Middle frontal gyrus (tissue), 1 donor: ENCODE data around the gene ANXA6.
"Not testable (repeated sequence)": the region's sequence is repeated elsewhere in the genome, so short reads cannot be mapped to it uniquely, and the experiment has no call there.

Experiments
- DNase-seq: peaks from one replicate; pipeline ENCODE4 v3.0.0-alpha.2; 2015; ENCODE audit warnings: low spot score; ENCODE audit errors: extremely low spot score

The ANXA6 gene

DNA sequence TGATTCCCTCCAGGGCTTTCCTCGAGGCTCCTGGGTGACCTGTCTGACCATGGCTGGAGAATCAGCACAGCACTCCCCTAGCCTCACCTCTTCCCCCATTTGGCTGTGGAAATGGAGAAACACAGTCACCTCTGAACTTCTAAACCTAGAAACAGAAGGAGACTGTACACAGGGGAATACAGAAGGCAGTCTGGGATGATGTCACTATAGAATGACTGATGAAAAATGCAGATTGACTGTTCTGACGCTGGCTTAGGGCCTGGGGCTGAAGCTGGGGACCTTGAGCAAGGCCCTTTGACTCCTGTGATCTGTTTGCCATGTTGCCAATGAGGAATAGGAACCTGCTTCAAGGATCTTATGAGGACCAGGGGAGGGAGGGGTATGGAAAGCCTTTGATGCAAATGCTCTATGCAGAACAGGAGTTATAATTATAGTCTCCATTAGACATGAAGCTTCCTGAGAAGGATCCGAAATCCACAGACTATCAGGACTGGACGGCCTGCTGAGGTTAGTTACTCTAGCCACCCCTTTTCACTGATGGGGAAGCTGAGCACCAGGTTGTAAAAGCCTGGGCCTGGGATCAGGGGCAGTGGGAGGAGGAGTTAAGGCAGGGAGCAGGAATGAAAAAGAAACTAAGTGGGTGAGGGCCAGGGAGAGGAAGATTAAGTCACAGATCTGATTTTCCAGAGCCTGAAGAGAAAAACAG is 24.4 kb upstream of the ANXA6 start:
- DNase-seq = no peak

DNA sequence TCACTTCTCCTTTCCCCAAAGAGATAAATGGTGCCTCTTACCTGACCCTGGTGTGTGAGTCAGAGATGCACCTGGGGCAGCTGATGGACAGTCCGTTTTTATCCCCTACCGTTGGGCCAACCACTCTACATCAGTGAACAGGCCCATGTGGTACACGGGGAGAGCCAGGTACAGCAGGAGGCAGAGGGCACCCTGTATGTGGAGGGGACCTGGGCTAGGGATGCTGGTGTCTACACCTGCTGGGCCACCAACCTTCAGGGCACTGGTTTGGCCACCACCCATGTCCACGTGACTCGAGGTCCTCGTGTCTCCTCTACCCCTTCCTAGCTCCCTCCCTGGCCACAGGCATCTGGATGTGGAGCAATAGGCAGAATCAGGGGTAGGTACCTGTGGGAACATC is 22.7 kb upstream of the ANXA6 start:
- no peak for DNase-seq

DNA sequence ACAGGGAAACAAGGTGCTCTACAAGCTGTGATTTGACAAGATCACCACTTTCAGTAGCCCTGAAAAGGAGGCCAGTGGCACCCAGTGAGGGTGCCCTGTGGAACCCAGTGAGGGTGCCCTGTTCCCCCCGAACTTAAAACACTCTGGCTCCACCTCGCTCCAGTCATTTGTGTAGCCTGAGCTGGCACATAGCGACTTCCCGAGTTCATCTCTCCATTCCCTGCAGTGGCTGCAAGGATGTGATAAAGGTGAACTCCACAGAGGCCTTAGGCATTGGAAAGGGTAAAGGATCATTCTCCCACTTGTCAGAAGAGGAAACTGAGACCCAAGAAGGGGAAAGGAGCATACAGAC is 21.9 kb upstream of the ANXA6 start:
- DNase-seq = no peak

DNA sequence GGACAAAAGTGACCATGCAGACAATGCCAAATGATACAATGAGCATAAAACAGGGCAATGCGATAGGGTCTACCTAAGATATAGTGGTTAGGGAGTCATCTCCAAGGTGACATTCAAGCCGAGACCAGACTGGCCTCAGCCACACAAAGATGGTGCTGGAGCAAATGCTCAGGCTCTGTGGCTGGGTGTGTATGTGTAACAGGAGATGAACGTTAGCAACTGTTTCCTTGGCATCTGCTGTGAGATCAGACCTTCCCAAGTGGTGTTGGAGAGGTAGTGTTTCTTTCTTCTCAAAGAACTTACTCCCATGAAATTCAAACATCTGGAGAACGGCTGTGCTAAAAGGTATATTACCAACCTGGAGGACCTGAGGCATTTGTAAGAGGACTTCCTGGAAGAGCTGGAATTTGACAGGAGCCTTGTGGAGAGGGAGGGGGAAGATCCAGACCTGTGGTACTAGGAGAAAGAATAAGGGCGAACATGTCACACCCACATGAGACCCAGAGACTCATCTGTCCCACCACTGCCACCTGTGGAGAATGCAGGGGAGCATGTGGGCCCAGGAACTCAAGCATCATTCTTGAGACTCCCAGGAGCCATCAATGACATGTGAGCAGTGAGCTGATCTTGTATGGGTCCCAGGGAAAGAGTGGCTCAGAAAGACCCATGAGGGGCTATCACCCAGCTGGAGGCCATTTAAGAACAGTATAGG is 21.4 kb upstream of the ANXA6 start:
- DNase-seq = no peak

DNA sequence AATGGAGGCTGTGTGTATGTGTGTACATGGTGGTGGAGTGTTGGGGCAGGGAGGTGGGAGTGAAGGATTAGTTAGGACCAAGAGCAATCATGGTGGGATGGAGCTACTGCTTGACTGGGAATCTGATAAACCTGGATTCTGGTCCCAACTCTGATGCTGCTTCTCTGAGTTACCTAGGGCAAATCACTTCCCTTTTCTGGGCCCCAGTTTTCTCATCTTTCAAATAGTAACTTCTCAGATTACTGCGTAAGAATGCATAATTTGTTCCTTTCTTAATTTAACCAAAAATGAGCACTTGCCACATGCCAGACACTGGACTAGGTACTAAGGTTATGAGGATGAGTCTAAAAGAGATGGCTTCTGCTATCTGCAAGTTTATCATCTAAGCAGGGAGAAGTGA is 20.8 kb upstream of the ANXA6 start:
- no peak for DNase-seq

DNA sequence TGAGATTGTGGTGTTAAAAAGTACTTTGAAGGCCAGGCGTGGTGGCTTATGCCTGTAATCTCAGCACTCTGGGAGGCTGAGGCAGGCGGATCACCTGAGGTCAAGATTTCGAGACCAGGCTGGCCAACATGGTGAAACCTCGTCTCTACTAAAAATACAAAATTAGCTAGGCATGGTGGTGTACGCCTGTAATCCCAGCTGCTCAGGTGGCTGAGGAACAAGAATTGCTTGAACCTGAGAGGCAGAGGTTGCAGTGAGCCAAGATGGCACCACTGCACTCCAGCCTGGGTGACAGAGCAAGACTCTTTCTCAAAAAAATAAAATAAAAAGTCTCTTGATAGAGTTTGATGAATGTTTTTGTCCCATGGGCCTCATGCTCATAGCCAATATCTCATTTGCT is 18.7 kb upstream of the ANXA6 start:
- DNase-seq = not testable (repeated sequence)

DNA sequence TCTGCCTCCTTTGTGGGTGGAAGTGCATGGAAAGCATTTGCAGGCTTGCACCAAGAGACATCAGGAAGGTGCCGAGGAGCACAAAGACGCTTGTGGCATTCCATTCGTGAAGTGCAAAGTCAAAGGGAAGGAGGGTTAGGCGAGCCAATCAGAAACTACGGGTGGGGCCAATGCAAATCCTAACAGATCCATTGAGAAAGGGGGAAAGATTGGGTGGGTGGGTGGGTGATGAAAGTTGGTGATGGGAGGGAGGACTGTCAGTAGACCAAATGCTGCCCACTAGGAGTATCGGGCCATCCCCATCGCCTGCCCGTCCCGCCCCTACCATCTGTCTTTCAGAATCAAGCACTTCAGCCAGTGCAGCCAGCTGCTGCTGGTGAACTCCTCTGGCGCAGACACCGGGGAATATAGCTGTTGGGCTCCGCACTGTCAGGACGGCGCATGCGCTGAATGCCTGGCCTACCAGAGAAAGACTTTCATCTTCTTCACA is 17.1 kb upstream of the ANXA6 start:
- DNase-seq = no peak

DNA sequence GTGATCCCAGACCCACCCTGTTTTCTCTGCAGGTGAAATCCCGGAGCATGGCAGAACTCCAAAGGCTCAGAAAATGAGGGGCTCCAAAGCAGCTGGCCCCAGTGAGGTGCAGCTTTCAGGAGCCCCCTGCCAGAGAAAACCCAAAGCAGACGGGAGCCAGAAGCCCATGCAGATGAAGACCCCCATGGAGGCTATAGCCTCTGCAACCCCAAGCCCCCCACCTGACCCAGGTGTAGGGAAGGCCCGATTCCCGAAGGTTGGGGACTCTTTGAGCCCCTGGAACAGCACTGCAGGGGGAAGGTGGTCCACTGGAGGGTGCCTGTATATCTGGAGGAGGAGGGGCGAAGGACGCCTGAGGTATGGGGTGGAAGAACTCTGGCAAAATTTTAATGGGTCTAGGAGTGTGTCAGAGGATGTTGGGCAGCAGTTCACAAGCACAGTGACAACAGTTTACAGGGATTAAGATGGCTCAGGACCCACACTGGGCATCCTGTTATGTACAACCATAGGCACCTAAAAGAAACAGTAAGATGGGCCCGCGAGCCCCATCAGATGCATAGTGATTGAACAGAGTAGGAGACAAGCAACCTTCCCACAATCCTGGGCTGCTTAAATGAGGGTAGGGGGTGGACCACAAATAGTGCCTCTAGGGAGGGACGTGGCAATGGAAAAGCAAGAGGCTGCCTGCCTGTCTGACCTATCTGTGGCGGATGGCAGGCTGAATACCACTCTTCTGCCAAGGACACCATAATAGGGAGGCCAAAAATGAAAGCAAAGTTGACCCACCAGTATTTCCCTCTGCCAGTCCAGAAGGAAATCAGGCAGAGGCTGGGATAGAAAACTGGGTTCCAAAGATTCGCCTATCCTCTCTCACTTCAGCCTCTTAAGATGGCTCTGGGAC is 16.4 kb upstream of the ANXA6 start:
- DNase-seq = no peak

DNA sequence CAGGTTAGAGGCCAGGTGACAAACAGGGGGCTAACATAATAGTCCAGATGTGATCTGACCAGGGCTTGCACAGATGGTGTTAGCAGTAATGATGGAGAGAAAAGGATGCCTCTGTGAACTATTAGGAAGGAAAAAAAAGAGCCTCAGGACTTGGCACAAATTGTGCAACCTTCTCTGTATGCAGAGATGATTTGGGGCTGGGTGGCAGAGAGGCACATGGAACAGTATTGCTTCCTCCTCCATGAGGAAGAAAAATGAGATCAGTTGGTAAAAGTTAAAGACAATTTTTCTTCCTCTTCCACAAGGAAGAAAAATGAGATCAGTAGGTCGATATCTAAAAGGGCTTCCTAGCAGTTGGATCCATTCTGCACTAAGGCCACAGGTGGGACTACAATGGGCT is 13.9 kb upstream of the ANXA6 start:
- DNase-seq = no peak

DNA sequence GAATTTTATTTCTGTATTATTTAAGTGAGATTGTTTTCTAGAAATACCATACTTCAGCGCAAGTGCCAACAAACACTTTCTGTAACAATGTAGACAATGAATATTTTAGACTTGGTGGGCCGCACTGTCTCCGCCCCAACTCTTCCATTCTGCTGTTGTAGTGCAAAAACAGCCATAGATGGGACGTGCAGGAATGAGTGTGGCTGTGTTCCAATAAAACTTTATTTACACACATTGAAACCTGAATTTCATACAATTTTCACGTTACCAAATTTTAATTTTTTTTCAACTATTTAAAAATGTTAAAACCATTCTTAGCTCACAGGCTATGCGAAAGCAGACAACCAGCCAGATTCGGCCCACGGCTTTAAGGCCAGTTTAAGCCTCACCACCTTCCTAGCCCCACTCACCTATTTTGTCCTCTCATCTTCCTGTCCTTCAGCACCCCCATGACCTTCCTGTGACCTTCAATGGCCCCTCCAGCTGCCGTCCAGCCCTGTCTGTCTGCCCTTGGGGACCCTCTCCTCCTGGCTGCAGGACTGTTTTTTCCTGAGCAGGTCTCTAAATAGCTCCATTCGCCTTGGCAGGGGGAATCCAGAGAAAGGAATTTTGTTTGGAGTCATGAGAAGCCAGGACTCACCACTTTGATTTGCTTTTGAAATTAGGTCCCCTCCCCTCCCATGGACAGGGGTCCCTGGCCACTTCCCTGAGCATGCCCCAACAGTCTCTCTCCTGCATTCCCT is 11.2 kb upstream of the ANXA6 start:
- DNase-seq = no peak

DNA sequence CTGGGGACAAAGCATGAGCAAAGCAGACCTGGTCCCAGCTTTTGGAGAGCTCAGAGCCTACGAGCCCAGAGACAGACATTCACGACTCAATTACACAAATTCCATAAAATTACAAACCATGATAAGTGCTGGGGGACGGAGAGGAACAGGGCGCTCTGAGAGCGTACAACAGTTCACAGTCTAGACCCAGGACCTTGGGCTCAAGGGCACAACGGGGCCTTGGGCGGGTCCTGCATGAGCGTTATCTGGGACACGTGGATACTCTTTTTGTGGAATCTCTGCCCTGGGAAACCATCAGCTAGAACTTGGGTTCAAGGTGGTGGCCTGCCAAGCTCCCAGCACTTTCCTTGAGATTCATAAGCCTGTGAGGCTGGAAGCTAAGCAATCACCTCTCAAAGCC is 9.4 kb upstream of the ANXA6 start:
- no peak for DNase-seq

DNA sequence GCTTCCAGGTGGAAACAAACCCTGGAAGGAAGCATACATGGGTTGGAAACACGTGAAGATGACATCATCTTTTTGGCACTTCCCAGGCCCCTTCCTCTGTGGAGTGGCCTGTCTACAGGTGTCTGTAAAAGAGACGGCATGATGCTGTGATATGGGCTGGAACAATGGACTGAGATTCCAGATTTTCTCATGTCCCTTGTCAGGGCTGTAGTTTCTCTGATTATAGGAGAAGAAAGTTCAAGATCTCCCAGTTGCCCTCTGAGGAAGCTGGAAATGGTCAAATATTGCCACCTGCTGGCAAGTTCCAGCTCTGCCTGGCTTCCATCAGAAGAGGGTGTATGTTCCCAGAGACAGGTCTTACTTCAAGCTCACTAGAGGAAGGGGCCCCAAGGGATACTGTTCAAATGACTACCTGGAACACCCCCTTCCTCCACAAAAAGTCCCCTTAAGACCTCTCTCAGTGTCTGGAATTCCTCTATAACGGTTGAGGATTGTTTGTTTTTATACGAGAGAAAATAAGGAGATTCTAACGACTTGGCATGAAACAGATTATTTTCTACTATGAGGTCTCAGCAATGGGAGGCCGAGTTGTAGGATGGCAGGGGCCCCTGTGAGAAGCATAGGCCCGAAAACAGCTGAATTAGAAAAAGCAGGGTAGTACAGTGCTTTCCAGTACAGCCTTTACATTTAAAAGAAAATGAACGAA is 7.3 kb upstream of the ANXA6 start:
- peak; percentile 56 for DNase-seq

DNA sequence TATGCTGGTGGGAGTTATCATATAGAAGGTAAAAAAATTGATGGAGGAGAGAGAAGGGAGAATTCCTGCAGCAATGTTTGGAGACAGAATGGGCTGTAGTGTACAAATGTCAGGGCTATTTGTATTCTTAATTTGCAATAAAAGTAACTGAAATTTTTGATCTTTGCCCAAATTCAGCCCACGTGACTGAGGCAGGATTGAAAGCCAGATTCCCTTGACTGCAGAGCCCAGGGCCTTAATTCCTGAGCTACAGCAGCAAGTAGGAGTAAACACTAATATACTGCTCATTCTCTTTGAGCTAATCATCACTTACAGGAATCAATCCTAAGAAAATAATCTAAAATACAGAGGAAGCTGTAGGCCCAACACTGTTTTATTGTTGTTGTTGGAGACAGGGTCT is 5.2 kb upstream of the ANXA6 start:
- DNase-seq = no peak

DNA sequence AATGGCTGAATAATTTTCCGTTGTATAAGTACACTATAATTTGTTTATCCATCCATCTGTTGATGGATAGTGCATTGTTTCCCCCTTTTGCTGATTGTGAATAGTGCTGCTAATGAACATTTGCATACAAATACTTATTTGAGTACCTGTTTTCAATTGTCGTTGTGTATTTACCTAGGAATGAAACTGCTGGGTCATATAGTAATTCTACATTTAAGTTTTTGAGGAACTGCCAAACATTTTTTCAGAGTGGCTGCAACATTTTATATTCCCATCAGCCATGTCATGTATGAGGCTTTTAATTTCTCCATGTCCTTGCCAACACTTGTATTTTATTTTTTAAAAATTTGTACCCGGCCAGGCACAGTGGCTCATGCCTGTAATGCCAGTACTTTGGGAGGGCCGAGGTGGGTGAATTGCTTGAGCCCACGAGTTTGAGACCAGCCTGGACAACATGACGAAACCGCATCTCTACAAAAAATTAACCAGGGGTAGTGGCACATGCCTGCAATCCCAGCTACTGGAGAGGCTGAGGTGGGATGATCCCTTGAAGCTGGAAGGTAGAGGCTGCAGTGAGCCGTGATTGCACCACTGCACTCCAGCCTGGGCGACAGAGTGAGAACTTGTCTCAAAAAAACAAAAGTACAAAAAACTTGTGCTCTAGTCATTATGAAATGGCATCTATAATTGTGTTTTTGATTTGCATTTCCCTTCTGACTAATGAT is 2.2 kb upstream of the ANXA6 start:
- no peak for DNase-seq

DNA sequence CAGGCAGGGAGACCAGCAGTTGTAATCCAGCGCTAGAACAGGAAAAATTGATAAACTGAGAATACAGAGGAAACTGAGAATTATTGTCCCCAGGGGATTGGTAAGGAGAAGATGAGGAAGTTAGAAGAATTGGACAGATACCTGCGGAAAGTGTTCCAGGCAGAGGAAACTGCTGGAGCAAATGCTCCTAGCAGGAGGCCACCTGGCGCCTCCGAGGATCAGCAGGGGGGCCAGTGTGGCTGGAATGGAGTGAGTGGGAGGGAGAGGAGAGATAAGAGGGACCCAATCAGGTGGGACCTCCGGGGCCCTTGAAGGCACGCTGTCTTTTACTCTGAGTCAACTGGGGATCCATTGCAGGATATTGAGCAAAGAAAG is 695 bp upstream of the ANXA6 start:
- no peak for DNase-seq

DNA sequence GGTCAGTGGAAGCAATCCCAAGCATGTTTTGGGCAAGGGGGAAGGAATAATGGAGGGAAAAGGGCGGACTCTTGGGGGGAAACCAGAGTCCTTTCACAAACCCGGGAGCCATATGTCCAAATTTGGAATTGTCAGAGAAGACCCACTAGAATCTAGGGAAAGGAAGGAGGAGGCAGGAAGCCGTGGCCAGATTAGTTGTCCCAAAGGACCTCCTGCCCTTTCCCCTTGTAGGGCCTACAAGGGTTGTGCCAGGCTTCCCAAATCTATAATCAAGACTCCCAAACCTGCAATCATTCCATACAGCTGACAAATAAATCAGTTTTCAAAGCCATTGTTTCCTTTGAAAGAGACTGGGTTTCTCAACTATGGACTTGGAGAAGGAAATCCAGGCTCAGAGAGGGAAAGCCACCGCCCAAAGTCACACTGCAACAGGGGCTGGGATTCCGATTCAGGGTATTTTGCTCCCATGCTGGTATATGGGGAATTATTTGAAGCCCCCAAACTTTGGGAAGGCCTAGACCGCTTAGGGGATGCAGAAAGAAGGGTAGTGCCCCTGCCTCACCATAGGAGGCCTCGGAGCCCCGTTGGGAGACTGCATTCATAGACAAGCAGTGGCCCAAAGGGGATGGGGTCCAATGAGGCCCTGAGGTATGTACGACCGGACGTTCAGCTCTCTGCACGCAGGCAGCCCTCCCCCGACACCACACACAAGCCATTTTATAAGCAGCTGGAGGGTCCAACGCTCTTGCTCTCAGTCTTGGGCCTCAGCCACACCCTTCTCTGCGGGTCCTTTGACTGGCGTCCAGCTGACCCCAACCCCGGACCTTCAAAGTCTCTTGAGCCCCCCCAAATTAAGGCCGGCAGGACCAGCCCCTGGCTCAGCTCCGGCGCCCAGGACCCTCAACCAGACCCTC is 815 bp downstream of the ANXA6 start:
- no peak for DNase-seq

DNA sequence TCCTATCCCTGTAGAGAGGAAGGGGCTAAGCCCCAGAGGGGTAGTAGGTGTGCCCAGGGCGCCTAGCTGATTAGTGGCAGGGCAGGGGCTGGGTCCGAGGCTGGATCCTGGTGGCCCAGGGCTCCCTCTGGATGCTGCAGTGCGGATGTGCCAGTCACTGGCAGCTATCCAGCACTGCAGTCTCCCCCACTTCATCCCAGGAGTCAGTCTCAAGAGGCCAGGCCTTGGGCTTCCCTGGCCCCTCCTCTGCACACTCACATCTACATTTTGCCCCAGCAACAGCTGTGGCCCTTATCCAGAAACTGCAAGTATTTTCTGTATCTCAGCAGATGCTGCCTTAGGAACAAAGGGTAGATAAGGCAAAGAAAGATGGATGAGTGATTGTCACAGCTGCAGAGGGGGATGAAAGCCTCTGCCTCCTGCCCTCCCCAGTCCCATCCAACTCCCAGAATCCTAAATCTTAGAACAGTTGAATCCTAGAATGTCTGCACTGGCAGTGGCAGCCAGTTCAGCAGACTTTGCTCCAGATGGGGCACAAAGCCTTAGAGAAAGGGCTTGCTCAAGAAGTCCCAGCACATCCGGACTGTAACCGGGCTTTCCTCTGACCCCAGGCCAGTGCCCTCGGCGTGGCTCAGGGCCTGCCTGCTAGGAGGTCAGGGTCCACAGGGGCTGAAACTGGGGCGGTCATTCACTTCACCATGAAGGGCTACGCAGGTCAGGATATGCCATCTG is 1.6 kb downstream of the ANXA6 start:
- no peak for DNase-seq
